ENCODE data around the gene BEST1.

DNA sequence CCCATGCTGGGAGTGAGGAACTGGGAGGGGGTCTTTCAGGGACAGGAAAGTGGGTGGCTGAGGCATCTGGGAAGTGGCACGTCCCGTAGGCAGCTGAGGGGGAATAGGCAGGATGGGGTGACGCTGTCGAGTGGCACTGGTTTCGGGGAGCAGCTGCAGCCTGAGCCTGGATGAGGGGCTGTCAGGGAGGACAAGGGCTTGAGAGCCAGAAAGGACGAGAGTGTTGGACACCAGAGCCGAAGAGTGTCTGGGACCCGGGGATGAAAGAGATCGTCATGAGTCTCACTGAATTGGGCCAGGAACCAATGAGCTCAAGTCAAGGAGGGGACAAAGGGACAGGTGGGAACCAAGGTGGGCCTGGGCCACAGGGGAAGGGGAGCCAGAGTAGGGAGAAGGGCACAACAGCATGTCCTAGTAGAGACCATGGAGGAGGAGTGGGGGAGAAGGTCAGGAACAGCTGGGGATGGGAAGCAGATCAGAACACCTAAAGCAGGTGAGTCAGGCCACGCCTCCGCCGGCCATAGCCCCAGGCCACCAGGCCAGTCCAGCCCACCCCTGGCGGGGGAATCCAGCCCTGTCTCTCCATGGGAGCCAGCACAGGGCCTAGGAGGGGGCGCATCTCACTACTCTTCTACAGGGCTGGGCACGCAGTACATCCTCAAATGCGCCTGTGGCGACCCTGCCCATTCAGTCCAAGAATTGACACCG lies 37.0 kb upstream of the BEST1 start:
- TF ChIP-seq, protein P1, sequence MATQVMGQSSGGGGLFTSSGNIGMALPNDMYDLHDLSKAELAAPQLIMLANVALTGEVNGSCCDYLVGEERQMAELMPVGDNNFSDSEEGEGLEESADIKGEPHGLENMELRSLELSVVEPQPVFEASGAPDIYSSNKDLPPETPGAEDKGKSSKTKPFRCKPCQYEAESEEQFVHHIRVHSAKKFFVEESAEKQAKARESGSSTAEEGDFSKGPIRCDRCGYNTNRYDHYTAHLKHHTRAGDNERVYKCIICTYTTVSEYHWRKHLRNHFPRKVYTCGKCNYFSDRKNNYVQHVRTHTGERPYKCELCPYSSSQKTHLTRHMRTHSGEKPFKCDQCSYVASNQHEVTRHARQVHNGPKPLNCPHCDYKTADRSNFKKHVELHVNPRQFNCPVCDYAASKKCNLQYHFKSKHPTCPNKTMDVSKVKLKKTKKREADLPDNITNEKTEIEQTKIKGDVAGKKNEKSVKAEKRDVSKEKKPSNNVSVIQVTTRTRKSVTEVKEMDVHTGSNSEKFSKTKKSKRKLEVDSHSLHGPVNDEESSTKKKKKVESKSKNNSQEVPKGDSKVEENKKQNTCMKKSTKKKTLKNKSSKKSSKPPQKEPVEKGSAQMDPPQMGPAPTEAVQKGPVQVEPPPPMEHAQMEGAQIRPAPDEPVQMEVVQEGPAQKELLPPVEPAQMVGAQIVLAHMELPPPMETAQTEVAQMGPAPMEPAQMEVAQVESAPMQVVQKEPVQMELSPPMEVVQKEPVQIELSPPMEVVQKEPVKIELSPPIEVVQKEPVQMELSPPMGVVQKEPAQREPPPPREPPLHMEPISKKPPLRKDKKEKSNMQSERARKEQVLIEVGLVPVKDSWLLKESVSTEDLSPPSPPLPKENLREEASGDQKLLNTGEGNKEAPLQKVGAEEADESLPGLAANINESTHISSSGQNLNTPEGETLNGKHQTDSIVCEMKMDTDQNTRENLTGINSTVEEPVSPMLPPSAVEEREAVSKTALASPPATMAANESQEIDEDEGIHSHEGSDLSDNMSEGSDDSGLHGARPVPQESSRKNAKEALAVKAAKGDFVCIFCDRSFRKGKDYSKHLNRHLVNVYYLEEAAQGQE (IDR thresholded peaks at IDR 0.05; ENCODE audit: insufficient read depth in 1 of 2, low read depth in 2 of 2, low read length in 1 of 2) = no peak
- TF ChIP-seq, protein P2, sequence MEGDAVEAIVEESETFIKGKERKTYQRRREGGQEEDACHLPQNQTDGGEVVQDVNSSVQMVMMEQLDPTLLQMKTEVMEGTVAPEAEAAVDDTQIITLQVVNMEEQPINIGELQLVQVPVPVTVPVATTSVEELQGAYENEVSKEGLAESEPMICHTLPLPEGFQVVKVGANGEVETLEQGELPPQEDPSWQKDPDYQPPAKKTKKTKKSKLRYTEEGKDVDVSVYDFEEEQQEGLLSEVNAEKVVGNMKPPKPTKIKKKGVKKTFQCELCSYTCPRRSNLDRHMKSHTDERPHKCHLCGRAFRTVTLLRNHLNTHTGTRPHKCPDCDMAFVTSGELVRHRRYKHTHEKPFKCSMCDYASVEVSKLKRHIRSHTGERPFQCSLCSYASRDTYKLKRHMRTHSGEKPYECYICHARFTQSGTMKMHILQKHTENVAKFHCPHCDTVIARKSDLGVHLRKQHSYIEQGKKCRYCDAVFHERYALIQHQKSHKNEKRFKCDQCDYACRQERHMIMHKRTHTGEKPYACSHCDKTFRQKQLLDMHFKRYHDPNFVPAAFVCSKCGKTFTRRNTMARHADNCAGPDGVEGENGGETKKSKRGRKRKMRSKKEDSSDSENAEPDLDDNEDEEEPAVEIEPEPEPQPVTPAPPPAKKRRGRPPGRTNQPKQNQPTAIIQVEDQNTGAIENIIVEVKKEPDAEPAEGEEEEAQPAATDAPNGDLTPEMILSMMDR (IDR thresholded peaks at IDR 0.05) = no peak
- TF ChIP-seq POLR2AphosphoS5 (IDR thresholded peaks at IDR 0.05; ENCODE audit: low read depth, low read length) = no peak
